Mucosa of gallbladder (tissue), 1 donor: Measurements from ENCODE around the gene UPF2. TPM values are rescaled to one million over a fixed set of nuclear protein-coding genes. Genes with fewer than 3 reads are reported as not detected.

ENCODE experiments used
- total RNA-seq: library from RNA; stranded (reverse); gene quantifications from one replicate; pipeline ENCODE4 v1.2.1, GENCODE V29; 2021
- donor health status: DM: no; HTN: no; CAD: no.

Gene UPF2
- total RNA-seq, 1 donor from 2014 or later: 15.8 TPM

Other genes starting within 250 kb of the UPF2 start
- gene PROSER2, start 219.5 kb downstream of the UPF2 start, total RNA-seq: 8.8 TPM
- 22.3 TPM for gene DHTKD1, start 26.1 kb upstream of the UPF2 start, total RNA-seq
- gene SEC61A2, start 86.9 kb upstream of the UPF2 start, total RNA-seq: 8.7 TPM
- 32.8 TPM for gene NUDT5, start 153.1 kb upstream of the UPF2 start, total RNA-seq
- gene CDC123, start 153.4 kb upstream of the UPF2 start, total RNA-seq: 39.4 TPM